ENCODE data around the gene TRMT112.

The TRMT112 gene

DNA sequence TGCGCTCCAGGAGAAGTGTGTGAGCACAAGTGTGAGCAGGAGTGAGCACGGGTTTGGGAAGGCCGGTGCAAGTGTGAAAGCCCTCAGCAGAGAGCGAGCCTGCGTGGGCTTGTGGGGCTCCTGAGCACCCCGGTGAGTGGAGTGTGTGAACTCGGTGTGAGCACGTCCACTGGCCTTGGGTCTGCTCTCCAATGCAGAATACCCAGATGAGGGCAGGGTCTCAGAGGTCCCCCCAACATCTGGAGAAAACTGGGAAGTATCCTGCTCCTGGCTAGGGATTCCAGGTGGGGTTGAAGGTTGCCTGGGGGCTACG lies 10.8 kb downstream of the TRMT112 start:
- no peak for DNase-seq

DNA sequence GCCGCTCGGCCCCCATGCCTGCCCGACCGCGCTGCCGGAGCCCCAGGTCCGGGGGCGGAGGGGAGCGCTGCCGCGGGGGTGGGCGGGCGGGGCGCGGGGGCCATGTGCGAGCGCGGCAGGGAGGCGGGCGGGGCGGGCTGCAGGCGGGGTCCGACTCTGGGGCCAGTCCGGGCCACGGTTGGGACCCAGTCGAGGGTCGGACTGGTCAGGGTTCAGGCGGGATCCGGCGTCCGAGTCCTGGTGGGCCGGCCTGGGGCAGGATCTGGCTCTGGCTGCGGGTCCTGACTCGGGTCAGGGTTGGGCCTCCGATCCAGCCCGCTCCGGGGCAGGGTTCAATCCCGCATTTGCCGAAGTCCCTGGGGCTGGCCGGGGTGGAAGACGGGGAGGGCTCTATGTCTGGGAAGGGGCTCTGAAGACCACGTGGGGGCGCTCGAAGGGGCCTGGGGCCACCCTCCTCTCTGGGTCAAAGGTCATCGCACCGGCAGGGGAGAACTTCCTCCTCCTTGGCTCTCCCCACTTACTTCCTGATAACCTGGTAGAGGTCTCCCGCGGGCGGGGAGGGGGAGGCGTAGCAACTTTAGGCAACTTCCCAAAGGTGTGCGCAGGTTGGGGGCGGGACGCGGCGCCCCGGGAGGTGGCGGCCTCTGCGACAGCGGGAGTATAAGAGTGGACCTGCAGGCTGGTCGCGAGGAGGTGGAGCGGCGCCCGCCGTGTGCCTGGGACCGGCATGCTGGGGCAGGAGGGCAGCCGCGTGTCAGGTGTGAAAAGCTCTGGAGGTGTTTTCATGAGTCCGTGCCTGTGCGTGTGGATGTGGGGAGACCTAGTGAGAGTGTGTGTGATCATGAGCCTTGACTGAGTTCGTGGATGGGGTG lies 11.4 kb downstream of the TRMT112 start:
- DNase-seq = peak; percentile 53

- DNase-seq = peak; percentile 98
These were observed 12.2 kb downstream of the TRMT112 start, which contains the start of gene ESRRA for GRCh38 chr11:64305075-64305690. Gene ESRRA, plus strand, starts transcription at chr11:64305524. Its CDS starts 1,656 bp downstream, at chr11:64307180.

DNA sequence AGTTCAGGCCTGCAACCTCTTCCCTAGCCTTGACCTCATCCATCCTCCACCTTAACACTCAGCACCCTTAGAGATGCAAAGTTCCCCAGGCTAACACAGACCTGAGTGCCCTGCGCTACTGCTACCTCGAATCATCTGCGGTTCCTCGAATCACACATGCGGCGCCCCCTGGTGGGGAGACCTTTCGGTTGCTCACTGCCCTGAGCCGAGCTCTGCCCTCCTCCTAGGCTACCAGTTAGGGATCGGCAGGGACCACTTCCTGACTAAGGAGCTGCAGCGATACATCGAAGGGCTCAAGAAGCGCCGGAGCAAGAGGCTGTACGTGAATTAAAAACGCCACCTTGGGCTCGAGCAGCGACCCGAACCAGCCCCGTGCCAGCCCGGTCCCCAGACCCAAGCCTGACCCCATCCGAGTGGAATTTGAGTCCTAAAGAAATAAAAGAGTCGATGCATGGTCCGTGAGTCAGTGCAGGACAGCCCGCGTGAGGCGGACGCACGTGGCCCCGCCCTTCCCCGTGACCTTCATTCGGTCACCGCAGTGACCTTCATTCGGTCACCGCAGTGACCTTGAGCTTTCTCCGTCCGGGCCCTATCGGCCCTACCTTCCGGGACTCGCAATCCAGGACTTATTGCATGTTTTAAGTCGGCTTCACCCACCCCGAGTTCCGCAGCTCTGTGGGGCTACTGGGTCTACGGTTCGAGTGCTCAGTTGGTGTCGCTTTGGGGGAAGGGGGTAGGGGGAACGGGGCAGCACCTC lies 12.9 kb downstream of the TRMT112 start:
- DNase-seq = peak; percentile 92

- DNase-seq = no peak
These were observed 13.4 kb downstream of the TRMT112 start for GRCh38 chr11:64304032-64304315.

DNA sequence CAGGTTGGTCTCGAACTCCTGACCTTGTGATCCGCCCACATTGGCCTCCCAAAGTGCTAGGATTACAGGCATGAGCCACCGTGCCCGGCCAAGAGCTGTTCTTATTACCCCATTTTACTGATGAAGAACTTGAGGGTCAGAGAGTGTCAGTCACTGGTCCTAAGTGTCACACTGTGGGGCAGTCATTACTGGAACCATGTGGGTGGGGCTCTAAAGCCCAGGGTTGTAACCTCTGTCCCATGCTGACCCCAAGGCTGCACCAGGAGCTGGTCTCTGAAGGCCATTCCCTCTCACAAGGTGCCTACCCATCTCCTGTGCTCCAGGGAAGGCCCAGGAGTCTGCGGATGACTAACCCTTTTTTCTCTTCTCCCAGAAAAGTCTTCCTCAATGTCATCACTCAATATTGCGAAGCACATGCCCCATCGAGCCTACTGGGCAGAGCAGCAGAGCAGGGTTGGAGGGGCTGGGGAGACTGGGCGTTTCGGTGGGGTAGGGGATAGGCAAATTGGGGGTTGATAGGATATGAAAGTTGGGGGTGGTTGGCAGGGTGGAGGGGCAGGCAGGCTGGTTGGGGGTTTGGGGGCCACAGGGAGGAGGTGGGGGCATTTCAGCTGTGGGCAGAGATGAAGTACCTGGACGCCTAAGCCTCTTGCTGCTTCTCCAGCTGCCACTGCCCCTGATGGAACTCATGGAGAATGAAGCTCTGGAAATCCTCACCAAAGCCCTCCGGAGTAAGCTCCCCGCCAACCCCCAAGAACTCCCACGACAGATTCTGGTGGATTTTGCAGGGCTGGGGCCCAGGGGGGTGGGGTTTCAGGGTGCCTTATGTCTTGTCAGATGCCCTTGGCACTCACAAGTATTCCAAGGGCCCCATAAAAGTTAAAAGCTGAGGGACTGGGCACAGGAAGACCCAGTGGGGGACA lies 14.0 kb downstream of the TRMT112 start:
- DNase-seq = no peak

DNA sequence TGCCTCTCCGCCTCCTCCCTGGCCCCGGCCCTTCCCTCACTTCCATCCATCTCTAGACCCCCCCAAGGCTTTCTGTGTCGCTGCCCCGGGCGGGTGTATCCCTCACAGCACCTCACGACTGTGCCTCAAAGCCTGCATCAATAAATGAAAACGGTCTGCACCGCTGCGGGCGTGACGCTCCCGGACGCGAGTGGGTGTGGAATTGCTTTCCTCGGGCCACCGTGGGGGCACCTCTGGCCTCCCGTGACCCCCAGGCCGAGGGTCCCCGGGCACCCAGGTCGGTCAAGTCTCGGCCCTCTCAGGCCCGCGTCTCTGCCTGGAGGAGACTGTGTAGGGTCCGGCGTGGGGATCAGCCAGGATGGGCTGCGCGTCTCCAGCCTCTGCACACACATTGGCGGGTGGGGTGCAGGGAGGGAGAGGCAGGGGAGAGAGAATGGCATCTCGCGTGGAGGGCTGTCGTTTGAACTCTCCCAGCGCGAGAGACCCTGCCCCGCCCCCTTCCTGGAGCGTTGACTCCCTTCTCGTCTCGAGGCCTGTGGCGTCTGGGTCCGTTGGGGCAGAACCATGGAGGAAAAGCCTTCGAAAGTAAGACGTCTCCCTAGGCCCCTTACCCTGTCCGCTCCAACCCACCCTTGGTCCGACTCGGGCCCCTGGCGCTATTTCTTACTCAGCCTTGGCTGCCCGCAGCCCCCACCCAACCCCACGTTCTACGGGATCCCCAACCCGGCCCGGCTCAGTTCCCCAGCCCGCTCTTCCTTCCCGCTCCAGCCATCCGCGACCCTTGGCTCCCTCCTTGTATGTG lies 17.3 kb downstream of the TRMT112 start, which contains the start of gene CATSPERZ:
Gene CATSPERZ (plus strand): TSS at position 512 of the 802 bp plus-strand sequence. CDS start 53 bp downstream, at position 565.
- peak; percentile 30 for DNase-seq

DNA sequence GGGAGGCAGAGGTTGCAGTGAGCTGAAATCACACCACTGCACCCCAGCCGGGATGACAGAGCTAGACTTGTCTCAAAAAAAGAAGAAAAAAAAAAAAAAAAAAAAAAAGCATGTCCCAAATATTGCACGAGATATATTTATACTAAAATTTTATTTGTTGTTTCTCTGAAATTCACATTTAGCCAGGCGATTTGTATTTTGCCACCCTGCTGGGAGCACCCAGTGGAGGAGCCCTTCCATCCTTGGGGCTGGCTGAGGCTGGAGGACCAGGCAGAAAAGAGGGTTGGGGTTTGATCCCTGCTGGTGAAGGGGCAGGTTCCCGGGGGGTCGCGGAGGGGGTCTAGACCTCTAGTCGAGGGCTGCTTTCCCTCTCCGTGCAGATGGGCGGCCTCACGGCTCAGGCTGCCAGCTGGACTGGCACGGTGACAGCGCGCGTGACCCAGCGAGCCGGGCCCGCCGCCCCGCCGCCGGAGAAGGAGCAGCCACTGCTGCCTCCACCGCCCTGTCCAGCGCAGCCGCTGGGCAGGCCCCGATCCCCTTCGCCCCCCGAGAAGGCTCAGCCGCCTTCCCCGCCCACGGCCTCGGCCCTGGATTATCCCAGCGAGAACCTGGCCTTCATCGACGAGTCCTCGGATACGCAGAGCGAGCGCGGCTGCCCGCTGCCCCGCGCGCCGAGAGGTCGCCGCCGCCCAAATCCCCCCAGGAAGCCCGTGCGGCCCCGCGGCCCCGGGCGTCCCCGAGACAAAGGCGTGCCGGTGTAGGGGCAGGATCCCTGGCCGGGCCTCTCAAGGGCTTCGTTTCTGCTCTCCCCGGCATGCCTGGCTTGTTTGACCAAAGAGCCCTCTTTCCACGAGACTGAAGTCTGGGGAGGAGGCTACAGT lies 18.2 kb downstream of the TRMT112 start:
- DNase-seq = peak; percentile 19

GRCh38 chr11:64297699-64298358 lies 19.5 kb downstream of the TRMT112 start:
- peak; percentile 13 for DNase-seq

DNA sequence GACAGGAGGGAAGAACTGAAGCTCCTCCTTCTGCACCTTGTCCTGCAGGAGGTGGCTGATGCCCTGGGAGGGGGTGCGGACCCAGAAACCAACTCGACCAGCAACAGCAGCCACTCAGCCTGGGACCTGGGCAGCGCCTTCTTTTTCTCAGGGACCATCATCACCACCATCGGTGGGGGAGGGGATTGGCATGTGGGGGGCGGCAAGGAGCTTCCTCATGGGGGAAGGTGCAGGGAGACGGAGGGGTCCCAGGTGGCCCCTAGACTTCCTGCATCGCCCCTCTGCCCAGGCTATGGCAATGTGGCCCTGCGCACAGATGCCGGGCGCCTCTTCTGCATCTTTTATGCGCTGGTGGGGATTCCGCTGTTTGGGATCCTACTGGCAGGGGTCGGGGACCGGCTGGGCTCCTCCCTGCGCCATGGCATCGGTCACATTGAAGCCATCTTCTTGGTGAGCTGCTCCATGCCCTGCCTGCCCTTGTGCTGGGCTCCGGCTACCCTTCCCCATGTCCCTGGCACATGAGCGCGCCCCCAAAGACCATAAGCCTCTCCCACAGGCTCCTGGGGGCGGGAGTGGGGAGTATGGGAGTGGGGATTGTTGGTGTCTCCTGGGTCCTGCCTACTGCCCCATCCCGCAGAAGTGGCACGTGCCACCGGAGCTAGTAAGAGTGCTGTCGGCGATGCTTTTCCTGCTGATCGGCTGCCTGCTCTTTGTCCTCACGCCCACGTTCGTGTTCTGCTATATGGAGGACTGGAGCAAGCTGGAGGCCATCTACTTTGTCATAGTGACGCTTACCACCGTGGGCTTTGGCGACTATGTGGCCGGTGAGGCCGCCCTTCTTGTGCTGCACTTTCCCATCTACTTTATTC lies 20.3 kb downstream of the TRMT112 start:
- no peak for DNase-seq

GRCh38 chr11:64296236-64296635 lies 21.1 kb downstream of the TRMT112 start:
- DNase-seq = no peak

DNA sequence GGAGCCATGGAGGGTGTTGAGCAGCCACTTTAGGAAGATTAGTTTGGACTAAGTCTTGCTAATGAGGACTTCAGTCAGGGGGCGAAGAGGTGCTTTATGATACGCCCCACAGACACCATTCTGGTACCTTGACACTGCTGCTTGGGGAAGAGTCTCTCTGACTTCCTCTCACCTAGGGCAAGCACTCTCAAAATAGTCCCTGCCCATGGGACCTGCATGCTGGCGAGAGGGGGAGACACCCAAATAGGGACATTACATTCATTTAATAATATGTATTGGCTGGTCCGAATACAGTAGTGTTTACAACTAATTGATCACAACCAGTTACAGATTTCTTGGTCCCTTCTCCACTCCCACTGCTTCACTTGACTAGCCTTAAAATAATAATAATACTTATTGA lies 21.6 kb downstream of the TRMT112 start:
- DNase-seq = no peak

- no peak for DNase-seq
These were observed 22.6 kb downstream of the TRMT112 start for GRCh38 chr11:64294774-64295173.

GRCh38 chr11:64292460-64293254 lies 24.7 kb downstream of the TRMT112 start:
- no peak for DNase-seq

GRCh38 chr11:64291752-64292459 lies 25.5 kb downstream of the TRMT112 start:
- DNase-seq = no peak

GRCh38 chr11:64291262-64291751 lies 26.1 kb downstream of the TRMT112 start, which contains the start of gene KCNK4:
Gene KCNK4, plus strand, starts transcription at chr11:64291302. Its CDS starts 1,717 bp downstream, at chr11:64293019.
- DNase-seq = no peak
